T-helper 22 cell (primary cell): ENCODE measurements around the gene TSNAXIP1.

ENCODE experiments used
- DNase-seq: peaks from one replicate; pipeline ENCODE4 v3.0.0-alpha.2; 2020; ENCODE audit warnings: low read depth

The TSNAXIP1 gene

GRCh38 chr16:67806428-67807147 lies at the start of gene TSNAXIP1, which contains the start of gene RANBP10:
Gene TSNAXIP1 (plus strand): TSS chr16:67806889. CDS start chr16:67807150, 261 bp downstream.
Gene RANBP10 (minus strand): TSS chr16:67806560. CDS start chr16:67806536, 24 bp downstream.
- DNase-seq: peak; percentile 97

GRCh38 chr16:67758006-67758405 lies 48.7 kb upstream of the TSNAXIP1 start:
- no peak for DNase-seq

DNA sequence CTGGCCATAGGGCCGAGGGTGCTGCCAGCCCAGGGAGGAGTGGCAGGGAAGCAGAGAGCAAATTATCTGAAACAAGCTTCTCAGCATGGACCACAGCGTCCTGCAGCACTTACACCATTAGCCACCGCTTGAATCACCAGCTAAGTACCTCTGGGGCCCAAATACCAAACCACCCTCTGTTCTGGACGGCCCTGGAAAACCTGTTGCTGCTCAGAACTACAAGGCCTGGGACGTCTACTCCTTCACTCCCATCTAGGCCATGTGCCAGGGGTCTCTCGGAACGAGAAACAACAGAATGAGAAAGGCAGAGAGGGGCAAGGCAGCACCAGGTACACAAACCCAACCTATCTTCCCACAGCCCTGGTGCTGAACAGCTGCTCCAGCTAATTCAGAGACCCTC lies 47.7 kb upstream of the TSNAXIP1 start:
- no peak for DNase-seq

DNA sequence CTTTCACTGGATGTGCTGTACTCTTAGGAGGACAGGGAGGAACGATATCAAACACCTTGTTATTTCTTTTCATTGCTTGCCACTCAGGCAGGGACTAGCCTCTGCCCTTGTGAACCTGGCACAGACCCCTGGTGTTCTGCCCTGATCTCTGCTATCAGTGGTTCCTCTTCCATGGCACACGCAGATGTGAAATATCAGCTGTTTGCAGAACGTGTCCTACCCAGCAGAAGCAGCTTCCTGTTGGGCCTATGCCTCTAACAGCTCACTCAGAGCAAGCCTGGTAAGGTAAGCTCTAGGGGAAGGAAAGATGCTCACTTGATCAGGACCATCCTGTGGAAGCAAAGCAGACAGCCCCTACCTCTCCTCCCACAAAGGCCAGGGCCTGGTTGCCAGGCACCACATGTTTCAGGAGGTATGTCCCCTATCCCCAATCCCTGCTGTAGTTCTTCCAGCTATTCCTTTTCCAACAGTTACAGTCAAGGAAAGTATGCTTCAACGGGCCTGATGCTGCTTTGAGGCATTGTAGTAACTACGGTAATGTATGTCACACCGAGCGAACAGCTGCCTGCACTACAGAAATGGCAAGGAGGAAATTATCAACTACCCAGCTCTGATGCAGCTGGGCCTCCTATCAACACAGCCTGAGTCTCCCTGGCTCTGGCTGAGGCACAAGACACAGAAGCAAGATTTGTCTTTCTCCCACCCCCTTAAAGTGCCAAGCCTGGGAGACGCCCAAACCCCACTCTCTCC lies 46.3 kb upstream of the TSNAXIP1 start:
- no peak for DNase-seq

DNA sequence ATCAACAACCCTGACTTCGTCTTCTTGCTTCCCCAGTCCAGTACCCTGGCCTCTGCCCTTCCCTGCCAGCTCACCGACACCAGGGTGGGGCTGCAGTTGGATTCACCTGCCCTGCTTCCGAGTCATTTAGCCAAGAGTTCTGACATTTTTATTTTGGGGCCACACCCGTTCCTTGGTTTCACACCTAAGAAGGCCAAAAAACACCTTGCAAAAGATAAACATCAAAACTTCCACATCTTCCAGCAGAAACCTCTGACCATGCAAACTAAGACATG lies 45.8 kb upstream of the TSNAXIP1 start:
- DNase-seq: no peak

- DNase-seq: no peak
Observed at GRCh38 chr16:67761924-67762323, 44.8 kb upstream of the TSNAXIP1 start.

- DNase-seq: no peak
Observed at GRCh38 chr16:67762385-67762784, 44.3 kb upstream of the TSNAXIP1 start.

DNA sequence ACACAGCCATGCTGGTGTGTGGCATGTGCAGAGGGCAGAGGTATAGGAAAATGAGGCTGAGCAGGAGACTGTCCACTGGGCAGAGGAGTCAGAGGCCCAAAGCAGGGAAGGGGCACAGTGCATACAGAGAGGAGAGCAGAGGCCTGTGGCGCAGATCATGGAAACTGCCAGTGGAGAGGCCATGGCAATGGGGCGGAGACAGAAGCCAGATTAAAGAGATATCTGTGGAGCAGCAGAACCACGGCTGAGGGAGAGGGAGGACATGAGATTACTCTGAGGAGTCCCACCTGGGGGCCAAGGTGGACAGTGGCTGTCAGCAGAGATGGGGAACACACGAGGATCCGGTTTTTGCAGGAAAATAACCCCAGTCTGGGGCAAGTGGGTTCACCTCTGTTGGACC lies 43.6 kb upstream of the TSNAXIP1 start:
- no peak for DNase-seq

GRCh38 chr16:67764158-67764667 lies 42.5 kb upstream of the TSNAXIP1 start:
- DNase-seq: no peak

- no peak for DNase-seq
Observed at GRCh38 chr16:67766291-67766690, 40.4 kb upstream of the TSNAXIP1 start.

GRCh38 chr16:67767953-67768352 lies 38.7 kb upstream of the TSNAXIP1 start:
- no peak for DNase-seq

GRCh38 chr16:67770346-67770991 lies 36.2 kb upstream of the TSNAXIP1 start:
- DNase-seq: no peak

GRCh38 chr16:67773099-67773498 lies 33.6 kb upstream of the TSNAXIP1 start:
- no peak for DNase-seq

- no peak for DNase-seq
Observed at GRCh38 chr16:67773569-67774456, 32.9 kb upstream of the TSNAXIP1 start.

DNA sequence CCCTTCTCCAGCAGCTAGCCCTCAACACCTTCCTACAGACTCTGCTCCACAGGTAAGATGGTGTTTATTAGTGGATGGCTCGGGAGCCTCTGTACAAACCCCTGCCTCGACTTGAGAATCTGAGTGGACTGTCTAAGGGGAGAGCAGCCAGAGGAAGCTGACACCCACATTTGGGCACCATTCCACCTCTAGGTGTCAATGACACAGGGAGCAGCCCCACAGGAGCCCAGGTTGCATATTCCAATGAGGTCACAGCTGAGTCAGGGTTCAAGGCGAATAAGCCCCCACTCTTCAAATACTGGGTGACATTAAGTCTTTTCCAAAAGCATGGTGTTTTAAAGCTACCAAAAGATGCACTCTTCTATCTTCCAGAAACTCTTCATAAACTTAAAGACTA lies 32.2 kb upstream of the TSNAXIP1 start:
- no peak for DNase-seq

DNA sequence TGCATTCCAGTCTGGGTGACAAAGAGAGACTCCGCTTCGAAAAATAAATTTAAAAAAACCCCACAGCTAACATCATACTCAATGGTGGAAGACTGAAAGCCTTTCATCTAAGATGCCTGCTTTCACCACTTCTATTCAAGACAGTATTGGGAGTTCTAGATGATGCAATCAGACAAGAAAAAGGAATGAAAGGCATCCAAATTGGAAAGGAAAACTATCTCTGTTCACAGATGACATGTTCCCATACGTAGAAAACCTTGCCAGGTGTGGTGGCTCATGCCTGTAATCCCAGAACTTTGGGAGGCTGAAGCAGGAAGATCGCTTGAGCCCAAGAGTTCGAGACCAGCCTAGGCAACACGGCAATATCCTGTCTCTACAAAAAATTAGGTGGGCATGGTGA lies 31.4 kb upstream of the TSNAXIP1 start:
- no peak for DNase-seq

DNA sequence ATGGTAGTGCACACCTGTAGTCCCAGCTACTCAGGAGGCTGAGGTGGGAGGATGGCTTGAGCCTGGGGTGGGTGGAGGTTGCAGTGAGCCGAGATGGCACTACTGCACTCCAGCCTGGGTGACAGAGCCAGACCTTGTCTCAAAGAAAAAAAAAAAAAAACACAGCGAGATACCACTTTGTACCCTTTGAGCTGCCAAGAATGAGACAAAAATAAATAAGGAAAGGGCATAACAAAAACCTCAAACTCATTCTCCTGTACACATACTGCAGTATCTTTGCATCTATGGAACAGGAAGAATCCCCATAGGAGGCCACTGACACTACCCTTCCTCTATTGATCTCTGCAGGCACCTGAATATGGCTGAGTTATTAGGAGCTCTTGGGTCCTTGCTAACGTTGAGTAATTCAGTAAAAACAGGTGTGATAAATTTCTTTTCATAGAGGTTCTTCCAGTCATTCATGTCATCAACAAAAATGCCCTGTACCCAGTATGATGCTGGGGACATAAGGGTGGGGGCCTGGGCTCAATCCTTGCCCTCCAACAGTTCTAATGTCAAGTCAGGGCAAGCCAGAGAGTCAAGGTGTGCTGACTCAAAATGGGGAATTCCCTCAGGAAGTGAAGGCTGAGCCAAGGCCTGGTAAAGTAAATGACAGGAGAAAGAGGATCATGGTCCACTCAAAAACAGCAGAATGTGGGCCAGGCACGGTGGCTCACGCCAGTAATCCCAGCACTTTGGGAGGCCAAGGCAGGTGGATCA lies 27.3 kb upstream of the TSNAXIP1 start:
- DNase-seq: no peak

DNA sequence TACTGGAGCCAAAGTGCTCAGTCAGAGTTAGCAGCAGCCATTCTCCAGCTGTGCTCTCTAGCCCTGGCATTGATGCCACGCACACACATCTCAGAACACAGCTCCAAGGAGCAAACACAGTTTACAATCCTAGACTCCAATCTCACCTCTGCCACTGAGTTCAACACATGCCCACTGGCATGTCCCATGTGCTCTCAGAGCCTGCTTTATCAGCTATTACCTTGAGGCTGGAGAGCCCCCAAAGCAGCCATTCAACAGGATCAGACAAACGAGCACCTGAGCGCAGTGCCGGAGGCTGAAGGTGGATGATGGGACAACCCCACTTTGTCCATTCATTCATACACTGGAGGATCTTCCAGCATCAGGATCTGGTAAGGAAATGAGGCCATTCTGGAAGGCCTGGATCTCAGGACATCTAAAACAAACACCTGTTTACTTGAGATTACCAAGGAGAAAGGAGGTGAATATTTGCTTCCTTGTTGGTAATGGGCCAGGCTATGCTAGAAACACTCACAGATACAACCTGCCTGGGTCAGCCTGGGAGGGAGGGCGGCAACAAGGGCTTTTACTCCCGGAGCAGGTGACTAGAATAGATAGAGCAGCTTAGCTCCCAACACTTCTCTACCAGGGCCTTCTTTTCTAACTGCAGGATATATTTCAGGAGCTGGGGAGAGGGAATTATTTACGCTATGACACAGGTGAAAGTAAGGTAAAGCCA lies 25.7 kb upstream of the TSNAXIP1 start:
- DNase-seq: no peak

- no peak for DNase-seq
Observed at GRCh38 chr16:67781565-67781921, 25.1 kb upstream of the TSNAXIP1 start.

DNA sequence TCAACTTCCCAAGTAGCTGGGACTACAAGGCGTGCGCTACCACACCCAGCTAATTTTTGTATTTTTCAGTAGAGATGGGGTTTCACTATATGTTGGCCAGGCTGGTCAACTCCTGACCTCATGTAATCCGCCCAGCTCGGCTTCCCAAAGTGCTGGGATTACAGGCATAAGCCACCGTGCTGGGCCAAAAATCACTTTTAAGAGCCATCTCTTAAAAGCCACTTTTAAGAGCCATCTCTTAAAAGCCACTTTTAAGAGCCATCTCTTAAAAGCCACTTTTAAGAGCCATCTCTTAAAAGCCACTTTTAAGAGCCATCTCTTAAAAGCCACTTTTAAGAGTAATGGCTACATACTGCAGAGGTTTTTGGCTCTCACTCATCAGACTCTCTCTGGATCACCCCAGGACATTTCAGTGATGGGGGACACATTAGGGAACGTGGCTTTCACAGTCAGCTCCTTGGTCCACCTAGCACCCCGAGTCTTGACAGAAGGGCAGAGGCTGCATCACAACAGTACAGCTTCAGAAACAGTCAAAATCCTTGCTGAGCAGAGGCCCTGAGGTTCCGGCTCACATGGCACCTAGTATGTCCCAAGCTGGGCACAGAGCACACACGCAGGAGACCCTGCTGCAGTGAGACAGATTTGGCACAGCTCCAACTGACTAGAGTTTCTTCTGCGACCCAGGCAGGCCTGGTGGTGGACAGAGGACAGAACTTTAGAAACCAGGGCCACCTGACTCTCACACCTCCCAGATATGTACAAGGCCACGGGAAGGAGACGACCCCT lies 23.9 kb upstream of the TSNAXIP1 start:
- no peak for DNase-seq
